ENCODE data around the gene HS2ST1.
"Not testable (repeated sequence)": the region's sequence is repeated elsewhere in the genome, so short reads cannot be mapped to it uniquely, and the experiment has no call there.

Gene HS2ST1

DNA sequence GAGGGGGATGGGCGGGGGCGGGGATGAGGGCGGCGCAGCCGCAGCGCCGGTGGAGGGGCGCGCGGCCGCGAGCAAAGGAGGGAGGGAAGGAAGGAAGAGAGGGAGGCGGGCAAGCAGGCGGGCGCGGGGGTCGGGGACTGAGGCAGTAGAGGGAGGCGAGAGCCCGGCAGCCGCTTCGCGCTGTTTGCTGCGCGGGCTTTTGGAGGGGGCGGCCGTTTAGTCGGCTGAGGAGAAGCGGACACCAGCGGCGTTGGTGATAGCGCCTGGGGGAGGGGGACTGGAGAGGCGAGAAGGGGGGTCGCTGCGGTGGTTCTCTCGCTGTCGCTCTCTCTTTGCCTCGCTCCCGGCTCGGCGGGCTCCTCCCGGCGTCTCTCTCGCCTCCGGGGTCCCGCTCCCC is at the start of gene HS2ST1:
TSS of gene HS2ST1 (plus strand) at position 35 of the 397 bp plus-strand sequence.
- DNase-seq, result no peak

GRCh38 chr1:86865973-86866637 is 48.3 kb upstream of the HS2ST1 start:
- no peak for DNase-seq

DNA sequence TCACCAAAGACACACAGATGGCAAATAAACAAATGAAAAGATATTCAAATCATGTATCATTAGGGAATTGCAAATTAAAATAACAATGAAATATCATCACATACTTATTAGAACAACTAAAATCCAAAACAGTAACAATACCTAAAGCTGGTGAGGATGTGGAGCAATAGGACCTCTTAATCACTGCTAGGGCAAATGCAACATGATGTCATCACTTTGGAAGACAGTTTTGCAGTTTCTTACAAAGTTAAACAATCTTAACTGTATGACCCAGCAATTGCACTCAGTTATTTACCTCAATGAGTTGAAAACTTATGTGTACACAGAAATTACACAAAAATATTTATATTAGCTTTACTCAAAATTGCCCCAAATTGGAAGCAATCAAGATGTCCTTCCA is 47.8 kb upstream of the HS2ST1 start:
- DNase-seq, result no peak

GRCh38 chr1:86867278-86867677 is 47.2 kb upstream of the HS2ST1 start:
- not testable (repeated sequence) for DNase-seq

DNA sequence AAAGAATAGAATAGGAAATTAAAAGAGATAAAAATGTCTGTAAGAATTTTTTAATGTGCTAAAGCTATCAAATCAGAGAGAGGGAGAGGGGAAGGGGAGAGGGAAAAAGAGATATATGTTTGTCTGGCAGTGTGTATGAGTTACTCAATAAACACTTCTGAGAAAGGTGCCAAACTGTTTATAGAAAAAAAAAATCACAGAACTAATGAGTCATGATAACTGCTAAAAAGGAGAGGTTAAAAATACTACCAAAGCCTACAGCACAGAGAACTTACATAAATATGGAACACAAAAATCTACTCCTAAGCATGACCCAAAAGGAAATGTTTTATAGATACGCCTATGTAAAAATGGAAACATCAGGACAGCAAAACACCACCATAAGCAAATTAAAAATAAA is 46.0 kb upstream of the HS2ST1 start:
- no peak for DNase-seq

- no peak for DNase-seq
Observed at GRCh38 chr1:86871001-86871400, 43.4 kb upstream of the HS2ST1 start.

- DNase-seq, result no peak
Observed at GRCh38 chr1:86872086-86872485, 42.3 kb upstream of the HS2ST1 start.

DNA sequence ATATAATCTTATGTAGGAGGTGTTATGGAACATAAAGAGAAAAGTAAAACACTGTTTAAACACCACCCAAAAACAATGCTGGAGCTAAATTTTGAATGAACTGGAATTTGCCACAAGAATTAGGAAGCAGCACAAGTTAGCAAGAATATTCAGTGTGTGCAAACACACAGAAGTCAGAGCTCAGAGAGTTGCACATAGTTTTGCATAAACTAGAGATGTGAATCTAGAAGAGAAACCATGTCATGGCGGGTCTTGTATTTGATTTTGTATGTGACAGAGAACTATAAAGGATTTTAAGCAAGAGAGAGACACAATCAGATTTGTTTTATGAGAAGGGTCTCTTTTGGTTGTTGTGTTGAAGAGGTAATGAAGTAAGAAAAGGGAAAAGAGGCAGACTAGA is 38.7 kb upstream of the HS2ST1 start:
- DNase-seq, result no peak

GRCh38 chr1:86887479-86888162 is 26.8 kb upstream of the HS2ST1 start:
- no peak for DNase-seq

DNA sequence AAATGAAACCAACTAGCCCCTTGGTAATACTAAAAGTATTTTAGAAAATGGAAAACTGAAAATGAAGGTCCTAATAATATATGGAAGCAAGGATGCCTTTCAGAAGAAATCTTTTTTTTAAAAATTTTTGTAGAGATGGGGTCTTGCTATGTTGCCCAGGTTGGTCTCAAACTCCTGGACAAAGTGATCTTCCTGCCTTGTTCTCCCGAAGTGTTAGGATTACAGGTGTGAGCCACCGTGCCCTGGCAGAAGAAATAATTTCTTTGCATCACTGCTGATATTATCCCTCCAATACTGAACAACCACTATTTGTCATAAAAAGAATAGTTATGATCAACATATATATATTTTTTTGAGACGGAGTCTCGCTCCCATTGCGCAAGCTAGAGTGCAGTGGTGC is 26.1 kb upstream of the HS2ST1 start:
- no peak for DNase-seq

GRCh38 chr1:86899401-86899800 is 15.0 kb upstream of the HS2ST1 start:
- DNase-seq, result not testable (repeated sequence)

- DNase-seq, result no peak
Observed at GRCh38 chr1:86905875-86906274, 8.6 kb upstream of the HS2ST1 start.

DNA sequence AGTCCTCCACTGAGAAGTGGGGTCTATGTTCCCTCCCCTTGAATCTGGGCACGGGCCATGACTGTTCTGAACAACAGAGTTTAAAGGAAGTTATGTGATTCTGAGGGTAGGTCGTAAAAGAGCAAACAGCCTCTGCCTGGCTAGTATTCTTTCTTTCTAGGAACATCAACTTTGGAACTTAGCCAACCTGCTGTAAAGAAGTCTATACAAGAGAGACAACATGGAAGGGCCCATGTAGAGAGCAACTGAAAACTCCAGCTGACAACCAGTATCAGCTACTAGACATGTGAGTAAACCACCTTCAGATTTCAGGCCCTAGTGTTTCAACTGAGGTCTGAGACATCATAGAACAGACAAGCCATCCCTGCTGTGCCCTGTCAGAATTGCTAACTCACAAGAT is 8.0 kb upstream of the HS2ST1 start:
- DNase-seq, result peak; percentile 15

DNA sequence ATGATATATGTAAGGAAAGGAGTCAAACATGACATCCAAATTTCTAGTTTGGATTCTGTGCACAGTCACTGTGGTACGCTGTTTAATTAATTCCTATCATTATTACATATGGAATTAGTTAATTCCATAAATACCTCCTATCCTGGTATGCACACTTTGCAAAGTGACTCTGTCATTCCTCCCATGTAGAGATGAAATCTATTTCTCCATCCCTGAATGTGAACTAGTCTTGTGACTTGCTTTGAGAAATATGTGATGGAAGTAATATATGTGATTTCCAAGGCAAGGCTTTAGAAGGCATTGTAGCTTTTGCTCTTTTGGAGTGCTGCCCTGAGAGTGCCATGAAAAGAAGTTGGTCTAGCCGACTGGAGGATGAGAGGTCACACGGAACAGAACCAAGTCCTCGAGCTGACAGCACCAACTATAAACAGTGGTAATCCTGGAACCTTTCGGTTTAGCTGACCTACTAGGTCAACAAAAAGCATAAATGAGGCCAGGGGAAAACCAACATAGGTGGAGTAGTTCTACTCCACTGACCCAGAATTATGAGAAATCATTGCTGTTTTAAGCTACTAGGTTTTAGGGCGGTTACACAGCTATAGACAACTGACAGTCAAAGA is 2.0 kb upstream of the HS2ST1 start:
- no peak for DNase-seq

GRCh38 chr1:86913399-86913895 is 988 bp upstream of the HS2ST1 start:
- DNase-seq, result no peak

DNA sequence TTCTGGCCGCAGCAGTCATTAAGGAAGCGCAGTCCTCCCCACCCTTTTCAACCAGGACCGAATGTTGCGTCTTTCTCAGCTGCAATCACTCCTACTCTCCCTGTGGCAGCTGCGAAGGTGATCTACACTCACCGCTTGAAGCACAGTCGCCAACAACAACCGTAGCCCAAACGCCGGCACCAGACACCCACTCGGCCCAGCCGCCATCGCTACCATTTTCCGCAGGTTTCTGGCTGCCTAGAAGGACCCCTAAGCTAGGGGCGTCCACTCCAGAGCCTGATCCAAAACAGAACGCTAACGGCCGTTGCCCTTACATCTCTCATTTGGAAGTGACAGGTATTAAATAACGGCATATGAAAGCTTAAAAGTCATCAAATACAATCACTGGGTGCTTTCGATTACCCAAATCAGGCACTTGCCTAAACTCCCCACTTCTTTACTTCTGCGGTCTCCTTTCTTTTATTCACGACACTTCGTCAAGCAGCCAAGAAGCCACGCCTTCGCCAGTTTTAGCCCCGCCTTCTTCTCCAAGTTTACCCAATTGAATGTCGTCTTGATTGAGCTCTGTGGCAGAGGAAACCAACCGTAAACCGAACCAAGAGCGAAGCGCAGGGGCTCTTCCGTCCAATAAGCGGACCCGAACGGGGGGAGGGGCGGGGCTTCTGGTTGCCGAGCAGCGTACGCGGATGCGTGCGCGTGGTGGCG is 387 bp upstream of the HS2ST1 start, which contains the start of gene SELENOF:
TSS of gene SELENOF (minus strand) at position 231 of the 705 bp plus-strand sequence. CDS start at position 216, 15 bp downstream.
- peak; percentile 99 for DNase-seq

DNA sequence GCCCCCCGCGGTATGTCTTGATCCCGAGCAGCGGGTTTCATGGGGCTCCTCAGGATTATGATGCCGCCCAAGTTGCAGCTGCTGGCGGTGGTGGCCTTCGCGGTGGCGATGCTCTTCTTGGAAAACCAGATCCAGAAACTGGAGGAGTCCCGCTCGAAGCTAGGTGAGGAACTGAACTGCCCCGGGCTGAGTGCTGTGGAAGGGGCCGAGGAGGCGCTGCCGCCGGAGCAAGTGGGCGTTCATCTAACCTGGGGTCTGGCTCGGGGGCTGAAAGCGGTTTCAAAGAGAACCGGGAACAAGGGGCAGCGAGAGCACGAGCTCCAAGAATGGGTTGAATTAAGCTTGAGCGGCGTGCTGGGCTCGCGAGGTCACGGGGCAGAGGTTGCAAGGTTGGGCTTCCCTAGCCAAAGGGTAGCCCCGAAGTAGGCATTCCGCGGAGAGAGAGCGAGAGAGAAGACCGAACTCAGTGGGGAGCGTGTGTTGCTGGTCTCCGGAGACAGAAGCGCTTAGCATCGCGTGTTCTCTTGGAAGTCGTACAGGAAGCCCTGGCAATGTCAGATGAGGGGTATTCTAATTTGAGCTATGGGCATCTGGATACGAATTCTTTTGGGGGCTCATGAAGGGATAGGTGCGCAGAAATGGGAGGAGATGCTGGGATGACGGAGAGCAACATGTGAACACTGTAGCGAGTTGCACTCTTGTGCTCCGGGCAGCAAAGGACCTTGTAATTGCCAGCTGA is 732 bp downstream of the HS2ST1 start:
- DNase-seq, result peak; percentile 55

DNA sequence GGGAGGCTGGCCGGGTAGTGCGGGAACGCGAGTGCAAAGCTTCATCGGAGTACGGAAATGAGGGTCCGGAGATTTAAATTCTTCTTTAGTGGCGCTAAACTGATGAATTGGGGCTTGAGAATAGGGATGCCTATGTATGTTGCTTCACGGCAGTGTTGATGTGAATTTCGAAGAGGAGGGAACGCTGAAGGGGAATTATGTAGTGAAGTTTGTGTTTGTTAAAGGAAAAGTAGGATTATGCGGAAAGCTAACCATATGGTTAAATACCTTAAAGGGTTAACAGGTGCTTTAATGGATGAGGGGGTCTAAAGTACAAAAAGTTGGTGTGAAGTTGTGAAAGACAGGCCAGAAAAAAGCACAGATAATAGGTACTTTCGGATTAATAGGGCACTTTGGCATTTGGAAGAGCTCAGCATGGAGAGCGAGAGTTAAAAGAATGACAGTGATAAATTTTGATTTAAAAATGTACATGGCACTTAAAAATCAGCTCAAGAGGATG is 1.4 kb downstream of the HS2ST1 start:
- no peak for DNase-seq

- DNase-seq, result no peak
Observed at GRCh38 chr1:86916752-86917151, 2.3 kb downstream of the HS2ST1 start.

- no peak for DNase-seq
Observed at GRCh38 chr1:86922445-86922844, 8.0 kb downstream of the HS2ST1 start.

DNA sequence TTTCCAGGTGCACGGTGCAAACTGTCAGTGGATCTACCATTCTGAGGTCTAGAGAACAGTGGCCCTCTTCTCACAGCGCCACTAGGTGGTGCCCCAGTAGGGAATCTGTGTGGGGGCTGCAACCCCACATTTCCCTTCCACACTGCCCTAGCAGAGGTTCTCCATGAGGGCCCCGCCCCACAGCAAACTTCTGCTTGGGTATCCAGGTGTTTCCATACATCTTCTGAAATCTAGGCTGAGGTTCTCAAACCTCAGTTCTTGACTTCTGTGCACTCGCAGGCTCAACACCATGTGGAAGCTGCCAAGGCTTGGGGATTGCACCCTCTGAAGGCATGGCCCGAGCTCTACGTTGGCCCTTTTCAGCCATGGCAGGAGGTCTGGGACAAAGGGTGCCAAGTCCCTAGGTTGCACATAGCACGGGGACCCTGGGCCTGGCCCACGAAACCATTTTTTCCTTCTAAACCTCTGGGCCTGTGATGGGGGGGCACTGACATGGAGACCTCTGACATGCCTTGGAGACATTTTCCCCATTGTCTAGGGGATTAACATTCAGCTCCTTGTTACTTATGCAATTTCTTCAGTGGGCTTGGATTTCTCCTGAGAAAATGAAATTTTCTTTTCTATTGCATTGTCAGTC is 10.0 kb downstream of the HS2ST1 start:
- DNase-seq, result no peak

DNA sequence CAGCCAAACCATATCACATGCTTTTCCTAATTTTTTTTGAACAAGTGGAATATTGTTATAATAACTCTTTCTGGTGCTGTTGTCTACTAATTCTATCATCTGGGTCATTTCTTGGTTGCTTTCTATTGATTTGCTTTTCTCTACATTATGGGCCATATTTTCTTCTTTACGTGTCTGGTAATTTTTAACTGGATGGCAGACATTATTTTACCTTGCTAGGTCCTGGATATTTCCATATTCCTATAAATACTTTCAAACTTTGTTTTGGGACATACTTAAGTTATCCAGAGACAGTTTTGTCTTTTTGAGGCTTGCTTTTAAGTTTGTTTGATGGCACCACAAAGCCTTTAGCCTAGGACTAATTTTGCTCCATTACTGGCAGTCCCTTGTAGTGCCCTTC is 11.3 kb downstream of the HS2ST1 start:
- DNase-seq, result no peak

Measured in NCI-H2029 treated with DMSO at 0.1 percent for 48 hours (cell line).